Brain microvascular endothelial cell (primary cell): Measurements from ENCODE around the gene TECPR2.
"Not testable (repeated sequence)": the region's sequence is repeated elsewhere in the genome, so short reads cannot be mapped to it uniquely, and the experiment has no call there.

Experiments
- DNase-seq: peaks from one replicate; pipeline ENCODE4 v3.0.0-alpha.2; 2020
- H3K27ac ChIP-seq: fragments of 250-450 bp; sonication (Bioruptor Pico); 2 replicates; pipeline ENCODE4 v1.5.1; 2020; ENCODE audit warnings: mild to moderate bottlenecking, moderate library complexity
- H3K27me3 ChIP-seq: fragments of 250-450 bp; sonication (Bioruptor Pico); replicated peaks from 2 replicates; pipeline ENCODE4 v1.5.1; 2020; ENCODE audit warnings: mild to moderate bottlenecking
- H3K36me3 ChIP-seq: fragments of 250-450 bp; sonication (Bioruptor Pico); replicated peaks from 2 replicates; pipeline ENCODE4 v1.5.1; 2020; ENCODE audit warnings: mild to moderate bottlenecking
- H3K4me3 ChIP-seq: 2 replicates; pipeline ENCODE4 v1.5.1; 2011; ENCODE audit warnings: low read depth, mild to moderate bottlenecking, control low read depth, low read length, moderate library complexity
- CTCF ChIP-seq: IDR thresholded peaks from 2 replicates; pipeline ENCODE4 v1.5.1; 2011; ENCODE audit warnings: low read depth, mild to moderate bottlenecking, moderate library complexity, low read length, control low read depth, inconsistent platforms; ENCODE audit errors: missing control alignments
- in situ Hi-C: cut with HindIII; loops from 2 replicates; pipeline ENCODE4 v1.10.0; 2017; ENCODE audit warnings: low sequenced_read_pairs, low pct_ligation_motif_present

The TECPR2 gene

GRCh38 chr14:102518063-102518648, 155.4 kb downstream of the TECPR2 start:
- in situ Hi-C loops = no loop called here
- no peaks in the 10 kb centered on the region for H3K36me3 ChIP-seq

GRCh38 chr14:102519709-102520108, 157.0 kb downstream of the TECPR2 start:
- DNase-seq, in situ Hi-C loops, H3K27ac ChIP-seq, H3K27me3 ChIP-seq, H3K36me3 ChIP-seq, H3K4me3 ChIP-seq: not testable (repeated sequence)

More at GRCh38 chr14:102518063-102518648, 155.4 kb downstream of the TECPR2 start:
- no peak for TF ChIP-seq CTCF
- no peak for DNase-seq
- H3K4me3 ChIP-seq = no peak overlapping the region
- no peaks in the 10 kb centered on the region for H3K27me3 ChIP-seq
- no peak overlapping the region for H3K27ac ChIP-seq

- Histone ChIP-seq H3K27ac (no peak overlapping the region), H3K27me3 (no peaks in the 10 kb centered on the region), H3K36me3 (no peaks in the 10 kb centered on the region), H3K4me3 (no peak overlapping the region)
- in situ Hi-C loops = no loop called here
- DNase-seq = no peak
- no peak for TF ChIP-seq CTCF
Observed at GRCh38 chr14:102523200-102523568, 160.4 kb downstream of the TECPR2 start.

GRCh38 chr14:102523569-102524450, 161.1 kb downstream of the TECPR2 start:
- Histone ChIP-seq H3K4me3 (peak overlapping the region; percentile 17), H3K36me3 (no peaks in the 10 kb centered on the region), H3K27ac (no peak overlapping the region), H3K27me3 (no peaks in the 10 kb centered on the region)
- in situ Hi-C loops = no loop called here
- TF ChIP-seq CTCF = no peak
- DNase-seq = no peak

GRCh38 chr14:102524451-102525218, 161.9 kb downstream of the TECPR2 start:
- H3K36me3 ChIP-seq = no peaks in the 10 kb centered on the region
- TF ChIP-seq CTCF = peak; percentile 100
- in situ Hi-C loops = no loop called here
- H3K27ac ChIP-seq = peak overlapping the region; percentile 56
- peak overlapping the region; percentile 75 for H3K4me3 ChIP-seq
- DNase-seq = peak; percentile 99
- H3K27me3 ChIP-seq = no peaks in the 10 kb centered on the region
